Esophagus muscularis mucosa (tissue), 4 donors: Measurements from ENCODE around the gene SH3RF2. TPM values are rescaled to one million over a fixed set of nuclear protein-coding genes. Genes with fewer than 3 reads are reported as not detected.
"Not testable (repeated sequence)": the region's sequence is repeated elsewhere in the genome, so short reads cannot be mapped to it uniquely, and the experiment has no call there.

Source experiments
- DNase-seq: peaks from one replicate; pipeline ENCODE4 v3.0.0-alpha.2; 2017; ENCODE audit errors: extremely low spot score
- H3K27ac ChIP-seq, 4 donors: fragments of 200-600 bp; sonication (generic); replicated peaks in 1 of 4; 1 replicate in 3 of 4; 2 replicates in 1 of 4; pipeline ENCODE4 v1.5.1; 2016 to 2019; ENCODE audit warnings: mild to moderate bottlenecking in 1 of 4
- H3K27me3 ChIP-seq, 4 donors: fragments of 200-600 bp; sonication (generic); one replicate each; pipeline versions ENCODE4 v1.5.1 to v1.6.0; 2016 to 2019
- H3K36me3 ChIP-seq, 4 donors: fragments of 200-600 bp; sonication (generic); one replicate each; pipeline ENCODE4 v1.5.1; 2016 to 2019
- H3K4me1 ChIP-seq, 4 donors: fragments of 200-600 bp; sonication (generic); one replicate each; pipeline ENCODE4 v1.5.1; 2016 to 2019
- H3K4me3 ChIP-seq, 4 donors: fragments of 200-600 bp; sonication (generic); 1 replicate in 2 of 4; 2 replicates in 2 of 4; pipeline ENCODE4 v1.5.1; 2016 to 2019; ENCODE audit warnings: mild to moderate bottlenecking in 4 of 4, moderate library complexity in 1 of 4
- H3K9me3 ChIP-seq, 4 donors: fragments of 200-600 bp; sonication (generic); 1 replicate in 3 of 4; 2 replicates in 1 of 4; pipeline ENCODE4 v1.5.1; 2016 to 2019
- CTCF ChIP-seq, 3 experiments: fragments of 200-600 bp in 2 of 3; fragments of 450-650 bp in 1 of 3; sonication (generic) in 2 of 3; IDR thresholded peaks; one replicate each; pipeline ENCODE4 v1.5.1; 2017 to 2019; ENCODE audit warnings: antibody characterized with exemption in 3 of 3, mild to moderate bottlenecking in 2 of 3, moderate library complexity in 1 of 3
- EP300 ChIP-seq: sonication (generic); formaldehyde crosslinking; IDR thresholded peaks from one replicate; pipeline ENCODE4 v1.6.1; 2017; ENCODE audit warnings: antibody characterized with exemption
- POLR2A ChIP-seq: fragments of 450-650 bp; IDR thresholded peaks from one replicate; pipeline ENCODE4 v1.6.1; 2017; ENCODE audit warnings: antibody characterized with exemption, moderate library complexity, mild to moderate bottlenecking, low read depth
- POLR2AphosphoS5 ChIP-seq, 2 donors: sonication (generic); formaldehyde crosslinking; IDR thresholded peaks; one replicate each; pipeline ENCODE4 v1.6.1; 2017; ENCODE audit warnings: antibody characterized with exemption in 2 of 2
- WGBS: methylation state at CpG from one replicate; pipeline ENCODE4 v1.1.5; 2018; 5-methylcytosine and 5-hydroxymethylcytosine counted together
- intact Hi-C: fragments of 100-400 bp; cut with DNase I; formaldehyde crosslinking; loops from one replicate; pipeline ENCODE4 v1.15.1; 2023
- total RNA-seq, 4 donors: library from RNA; depleted of rRNA; stranded (reverse); fragments of >200 nt; gene quantifications; one replicate each; pipeline versions ENCODE4 v1.1.0 to v1.2.1, GENCODE V29; 2016

The SH3RF2 gene
- total RNA-seq, 4 donors from 2014 or later, result 0.66 to 2.1 (median 1.5) TPM

- Histone ChIP-seq H3K4me1 (peaks cover 0 to 4% (median 0%) of the 10 kb centered on the region in 4 donors), H3K9me3 (no peaks in the 10 kb centered on the region), H3K36me3 (no peaks in the 10 kb centered on the region), H3K4me3 (no peak overlapping the region), H3K27me3 (no peaks in the 10 kb centered on the region), H3K27ac (no peak overlapping the region)
- TF ChIP-seq POLR2A, result no peak
- TF ChIP-seq EP300, result no peak
- no peak for TF ChIP-seq POLR2AphosphoS5 (IDR thresholded peaks at IDR 0.05)
- intact Hi-C loops, result no loop called here
- WGBS, result 84% methylated on average over 1 of the region's 1 CpG
- no peak for DNase-seq
These were observed 51.5 kb downstream of the SH3RF2 start for GRCh38 chr5:145987856-145988255.

- TF ChIP-seq CTCF (IDR thresholded peaks at IDR 0.05), result no peak
- TF ChIP-seq POLR2AphosphoS5 (IDR thresholded peaks at IDR 0.05), result no peak
- WGBS, result 81% methylated on average over 2 of the region's 2 CpGs
- intact Hi-C loops, result no loop called here
These were observed 52.6 kb downstream of the SH3RF2 start for GRCh38 chr5:145988993-145989392.

GRCh38 chr5:145989428-145989827 is 53.0 kb downstream of the SH3RF2 start:
- Histone ChIP-seq H3K36me3 (no peaks in the 10 kb centered on the region), H3K9me3 (peaks cover 0 to 9% (median 0%) of the 10 kb centered on the region in 4 donors), H3K4me3 (no peak overlapping the region), H3K27me3 (no peaks in the 10 kb centered on the region), H3K4me1 (no peaks in the 10 kb centered on the region), H3K27ac (no peak overlapping the region)
- intact Hi-C loops, result no loop called here
- WGBS, result 92% methylated on average over 2 of the region's 2 CpGs
- no peak for TF ChIP-seq POLR2AphosphoS5 (IDR thresholded peaks at IDR 0.05)
- no peak for TF ChIP-seq EP300
- no peak for TF ChIP-seq POLR2A
- no peak for TF ChIP-seq CTCF (IDR thresholded peaks at IDR 0.05)
- DNase-seq, result peak; percentile 34

More at GRCh38 chr5:145988993-145989392, 52.6 kb downstream of the SH3RF2 start:
- Histone ChIP-seq H3K36me3 (no peaks in the 10 kb centered on the region), H3K27me3 (no peaks in the 10 kb centered on the region), H3K27ac (no peak overlapping the region), H3K4me1 (no peaks in the 10 kb centered on the region), H3K4me3 (no peak overlapping the region), H3K9me3 (peaks cover 0 to 9% (median 0%) of the 10 kb centered on the region in 4 donors)
- no peak for DNase-seq

- WGBS, result 83% methylated on average over 2 of the region's 2 CpGs
- no peak overlapping the region for H3K27ac ChIP-seq
- no peak for TF ChIP-seq POLR2A
- TF ChIP-seq EP300, result no peak
- TF ChIP-seq POLR2AphosphoS5 (IDR thresholded peaks at IDR 0.05), result no peak
- no peak for TF ChIP-seq CTCF (IDR thresholded peaks at IDR 0.05)
- no peaks in the 10 kb centered on the region for H3K4me1 ChIP-seq
- no peaks in the 10 kb centered on the region for H3K36me3 ChIP-seq
- H3K9me3 ChIP-seq, result peaks cover 0 to 9% (median 0%) of the 10 kb centered on the region in 4 donors
- peak; percentile 53 for DNase-seq
- H3K27me3 ChIP-seq, result no peaks in the 10 kb centered on the region
- H3K4me3 ChIP-seq, result no peak overlapping the region
- intact Hi-C loops, result no loop called here
These were observed 53.8 kb downstream of the SH3RF2 start for GRCh38 chr5:145990170-145990569.

GRCh38 chr5:145991044-145991575 is 54.7 kb downstream of the SH3RF2 start:
- H3K4me3 ChIP-seq, result no peak overlapping the region
- TF ChIP-seq POLR2A, result no peak
- TF ChIP-seq EP300, result no peak
- no peak for TF ChIP-seq CTCF (IDR thresholded peaks at IDR 0.05)
- no peak for TF ChIP-seq POLR2AphosphoS5 (IDR thresholded peaks at IDR 0.05)
- no peaks in the 10 kb centered on the region for H3K36me3 ChIP-seq
- H3K27me3 ChIP-seq, result no peaks in the 10 kb centered on the region
- H3K27ac ChIP-seq, result no peak overlapping the region
- WGBS, result 84% methylated on average over 3 of the region's 3 CpGs
- intact Hi-C loops, result no loop called here
- H3K9me3 ChIP-seq, result peaks cover 0 to 9% (median 0%) of the 10 kb centered on the region in 4 donors
- peak; percentile 21 for DNase-seq
- no peaks in the 10 kb centered on the region for H3K4me1 ChIP-seq

GRCh38 chr5:145993538-145993937 is 57.2 kb downstream of the SH3RF2 start:
- H3K27me3 ChIP-seq, DNase-seq, H3K4me3 ChIP-seq, H3K27ac ChIP-seq, H3K9me3 ChIP-seq, intact Hi-C loops, H3K36me3 ChIP-seq, H3K4me1 ChIP-seq: not testable (repeated sequence)
- WGBS, result 93% methylated on average over 4 of the region's 4 CpGs
